ENCODE measurements around the gene PCYT2.

DNA sequence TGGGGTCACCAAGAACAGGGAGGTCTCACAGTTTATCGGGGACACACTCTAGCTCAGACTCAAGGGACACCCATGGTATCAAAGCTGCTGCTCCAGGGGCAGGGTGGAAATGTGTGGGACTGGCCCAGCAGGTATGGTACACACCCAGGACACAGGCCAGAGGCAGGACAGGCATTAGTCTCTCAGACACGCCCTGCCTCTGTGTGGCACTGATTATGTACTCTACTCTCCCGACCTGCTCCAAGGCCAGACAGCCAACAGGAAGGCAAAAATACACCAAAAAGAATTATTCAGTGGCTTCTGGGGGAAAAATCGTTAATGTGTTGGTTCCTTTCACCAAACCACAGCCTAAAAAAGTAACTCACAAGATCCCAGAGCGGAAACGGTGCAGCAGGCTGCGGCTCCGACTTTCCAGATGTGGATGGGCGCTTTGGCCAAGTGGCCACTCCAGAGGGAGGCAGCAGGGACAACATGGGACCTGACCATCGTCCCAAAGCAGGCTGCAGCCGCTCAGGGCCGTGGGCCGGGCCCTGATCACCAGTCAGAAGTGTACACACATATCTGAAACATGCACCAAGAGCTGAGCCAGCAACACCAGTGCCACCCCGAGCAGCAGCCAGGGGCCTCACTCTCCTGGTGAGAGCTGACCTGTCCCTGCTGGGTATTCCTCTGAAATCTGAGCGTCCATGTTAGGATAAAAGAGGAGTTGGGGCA is 7.8 kb upstream of the PCYT2 start:
- TF ChIP-seq, protein P1, sequence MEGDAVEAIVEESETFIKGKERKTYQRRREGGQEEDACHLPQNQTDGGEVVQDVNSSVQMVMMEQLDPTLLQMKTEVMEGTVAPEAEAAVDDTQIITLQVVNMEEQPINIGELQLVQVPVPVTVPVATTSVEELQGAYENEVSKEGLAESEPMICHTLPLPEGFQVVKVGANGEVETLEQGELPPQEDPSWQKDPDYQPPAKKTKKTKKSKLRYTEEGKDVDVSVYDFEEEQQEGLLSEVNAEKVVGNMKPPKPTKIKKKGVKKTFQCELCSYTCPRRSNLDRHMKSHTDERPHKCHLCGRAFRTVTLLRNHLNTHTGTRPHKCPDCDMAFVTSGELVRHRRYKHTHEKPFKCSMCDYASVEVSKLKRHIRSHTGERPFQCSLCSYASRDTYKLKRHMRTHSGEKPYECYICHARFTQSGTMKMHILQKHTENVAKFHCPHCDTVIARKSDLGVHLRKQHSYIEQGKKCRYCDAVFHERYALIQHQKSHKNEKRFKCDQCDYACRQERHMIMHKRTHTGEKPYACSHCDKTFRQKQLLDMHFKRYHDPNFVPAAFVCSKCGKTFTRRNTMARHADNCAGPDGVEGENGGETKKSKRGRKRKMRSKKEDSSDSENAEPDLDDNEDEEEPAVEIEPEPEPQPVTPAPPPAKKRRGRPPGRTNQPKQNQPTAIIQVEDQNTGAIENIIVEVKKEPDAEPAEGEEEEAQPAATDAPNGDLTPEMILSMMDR (optimal IDR thresholded peaks at IDR 0.05 in 1 of 3, IDR thresholded peaks at IDR 0.05 in 1 of 3, conservative IDR thresholded peaks at IDR 0.05 in 1 of 3; ENCODE audit: extremely low read depth in 1 of 3, insufficient read depth in 2 of 3, low read length in 3 of 3) = no peak
- TF ChIP-seq EZH2 (IDR thresholded peaks at IDR 0.05; ENCODE audit: low read length) = no peak

Data from keratinocyte (primary cell).